MCF 10A (cell line): ENCODE results near the gene YIPF5. TPM values are rescaled to one million over a fixed set of nuclear protein-coding genes. Genes with fewer than 3 reads are reported as not detected.

Experiments used
- Bru-seq: library from RNA; stranded (reverse); fragments of 400-500 nt; gene quantifications from one replicate; lab custom pipeline; 2021; lab: Mats Ljungman, UMichigan
- BruChase-seq, 2 experiments: library from RNA; stranded (reverse); fragments of 400-500 nt; gene quantifications; one replicate each; lab custom pipeline; 2021; lab: Mats Ljungman, UMichigan
- BruUV-seq: library from RNA; stranded (reverse); fragments of 400-500 nt; replicated peaks from 2 replicates; lab custom pipeline; 2021; lab: Mats Ljungman, UMichigan
- CTCF ChIA-PET: fragments of 300-600 bp; sonication (Branson Sonifier 250); formaldehyde crosslinking; extraction: SDS; loops from one replicate; lab custom pipeline; 2021; ENCODE audit warnings: antibody characterized with exemption, inconsistent platforms; lab: Yijun Ruan, JAX
- POLR2A ChIA-PET: fragments of 300-600, 350-650 bp; sonication (Branson Sonifier 250); formaldehyde crosslinking; extraction: SDS; loops from one replicate; lab custom pipeline; 2020; ENCODE audit warnings: antibody characterized with exemption, inconsistent platforms; lab: Yijun Ruan, JAX
- DNase-seq: peaks from one replicate; pipeline ENCODE4 v3.0.0-alpha.2; 2018; ENCODE audit not compliant: unreplicated experiment
- H3K27ac Mint-ChIP-seq: one replicate; pipeline ENCODE4 v1.8.0; 2022; ENCODE audit warnings: mild to moderate bottlenecking, low read depth, mixed read lengths; ENCODE audit not compliant: unreplicated experiment
- H3K27me3 Mint-ChIP-seq: one replicate; pipeline ENCODE4 v1.8.0; 2022; ENCODE audit warnings: mixed read lengths; ENCODE audit not compliant: insufficient read depth, unreplicated experiment
- H3K36me3 Mint-ChIP-seq: one replicate; pipeline ENCODE4 v1.8.0; 2022; ENCODE audit warnings: mild to moderate bottlenecking, moderate library complexity, mixed read lengths; ENCODE audit not compliant: insufficient read depth, unreplicated experiment
- H3K4me1 Mint-ChIP-seq: one replicate; pipeline ENCODE4 v1.8.0; 2022; ENCODE audit warnings: mixed read lengths; ENCODE audit not compliant: insufficient read depth, unreplicated experiment
- H3K4me3 Mint-ChIP-seq: one replicate; pipeline ENCODE4 v1.8.0; 2022; ENCODE audit warnings: mild to moderate bottlenecking, moderate library complexity, mixed read lengths; ENCODE audit not compliant: unreplicated experiment
- H3K9me3 Mint-ChIP-seq: one replicate; pipeline ENCODE4 v1.8.0; 2022; ENCODE audit warnings: mixed read lengths; ENCODE audit not compliant: unreplicated experiment
- CTCF ChIP-seq: fragments of 200-600 bp; IDR thresholded peaks from one replicate; pipeline ENCODE4 v1.8.0; 2022; ENCODE audit warnings: antibody characterized with exemption, mild to moderate bottlenecking; ENCODE audit not compliant: unreplicated experiment
- intact Hi-C: fragments of 100-400 bp; cut with micrococcal nuclease; formaldehyde crosslinking; loops from 2 replicates; pipeline ENCODE4 v1.14.1; 2022
- long read RNA-seq: library from polyadenylated mRNA; stranded (forward); transcript quantifications from one replicate; pipeline ENCODE4 v2.0.0, GENCODE V29; 2022
- total RNA-seq: library from RNA; stranded (reverse); gene quantifications from 2 replicates; pipeline ENCODE4 v1.2.3, GENCODE V29; 2022

Gene YIPF5
- total RNA-seq: 88.7 and 115 TPM in 2 replicates
- percentile 97 among the genes with signal in this experiment for Bru-seq, nascent RNA
- BruChase-seq, experiment 1, labeled RNA remaining after a 6-hour chase: percentile 99 among the genes with signal in this experiment
- percentile 98 among the genes with signal in this experiment for BruChase-seq, experiment 2, labeled RNA remaining after a 2-hour chase
- long read RNA-seq, transcript YIPF5-201 (6 exons, 3,147 nt): major isoform, 269 of 300 reads
- long read RNA-seq, partial matches to known transcripts: 9 of 300 reads
- long read RNA-seq, other reads (novel, unspliced or antisense): 19 of 300 reads

- ChIA-PET POLR2A (interaction anchor here (0.6 to 4.5 kb wide), 40 partner anchors 9 to 1902 kb away, joined by 3 to 54 read pairs (median 4); partner anchors contain the start of gene NR3C1), CTCF (interaction anchor here (0.7 to 2.0 kb wide), 6 partner anchors 20 to 1873 kb away, joined by 3 to 8 read pairs (median 4); no protein-coding TSS in a partner anchor)
- intact Hi-C loops: no loop called here
- Mint-ChIP-seq H3K4me3 (peak within 1 kb of the TSS; percentile 94), H3K36me3 (peaks cover 31% of the 10 kb centered on the region), H3K27me3 (no peaks in the 10 kb centered on the region), H3K27ac (peak within 1 kb of the TSS; percentile 97), H3K9me3 (no peaks in the 10 kb centered on the region), H3K4me1 (peaks cover 37% of the 10 kb centered on the region)
- TF ChIP-seq CTCF: no peak
- no TSS peak for BruUV-seq
- peak; percentile 99 for DNase-seq
Observed at GRCh38 chr5:144170276-144171024, at the start of gene YIPF5, which contains the start of gene KCTD16. TSS of gene YIPF5 (minus strand) at chr5:144170659. CDS start at chr5:144169955, 704 bp downstream. TSS of gene KCTD16 (plus strand) at chr5:144170873.

GRCh38 chr5:144219869-144220268, 49.4 kb upstream of the YIPF5 start:
- no peaks in the 10 kb centered on the region for H3K4me1 Mint-ChIP-seq
- peaks cover under 1% of the 10 kb centered on the region for H3K27me3 Mint-ChIP-seq
- intact Hi-C loops: no loop called here
- CTCF ChIA-PET: interaction anchor here (0.6 to 2.4 kb wide), 2 partner anchors 16 to 185 kb away, joined by 3 to 12 read pairs; no protein-coding TSS in a partner anchor
- no peak for DNase-seq
- no peak overlapping the region for H3K4me3 Mint-ChIP-seq
- no peaks in the 10 kb centered on the region for H3K36me3 Mint-ChIP-seq
- TF ChIP-seq CTCF: no peak
- H3K27ac Mint-ChIP-seq: no peak overlapping the region
- POLR2A ChIA-PET: no interaction called here
- no peaks in the 10 kb centered on the region for H3K9me3 Mint-ChIP-seq
- BruUV-seq: no TSS peak

GRCh38 chr5:144210655-144211054, 40.2 kb upstream of the YIPF5 start:
- ChIA-PET POLR2A (no interaction called here), CTCF (no interaction called here)
- H3K9me3 Mint-ChIP-seq: no peaks in the 10 kb centered on the region
- no peak overlapping the region for H3K4me3 Mint-ChIP-seq
- DNase-seq: no peak
- H3K4me1 Mint-ChIP-seq: peaks cover 1% of the 10 kb centered on the region
- no peaks in the 10 kb centered on the region for H3K36me3 Mint-ChIP-seq
- TF ChIP-seq CTCF: no peak
- no TSS peak for BruUV-seq
- H3K27me3 Mint-ChIP-seq: peaks cover 68% of the 10 kb centered on the region
- intact Hi-C loops: no loop called here
- no peak overlapping the region for H3K27ac Mint-ChIP-seq

- no peak overlapping the region for H3K27ac Mint-ChIP-seq
- ChIA-PET CTCF (interaction anchor here (0.6 to 7.1 kb wide), 7 partner anchors 182 to 1474 kb away, joined by 3 to 92 read pairs (median 3); no protein-coding TSS in a partner anchor), POLR2A (interaction anchor here (0.7 kb wide), 2 partner anchors 100 to 546 kb away, joined by 3 read pairs; no protein-coding TSS in a partner anchor)
- BruUV-seq: no TSS peak
- DNase-seq: no peak
- no peaks in the 10 kb centered on the region for H3K36me3 Mint-ChIP-seq
- H3K4me3 Mint-ChIP-seq: no peak overlapping the region
- TF ChIP-seq CTCF: no peak
- H3K27me3 Mint-ChIP-seq: peaks cover 75% of the 10 kb centered on the region
- intact Hi-C loops: no loop called here
- no peaks in the 10 kb centered on the region for H3K9me3 Mint-ChIP-seq
- H3K4me1 Mint-ChIP-seq: peaks cover 6% of the 10 kb centered on the region
Observed at GRCh38 chr5:144209361-144209760, 38.9 kb upstream of the YIPF5 start.
